DOHH2 (cell line): ENCODE measurements around the gene TRMT1.

Experiments used
- H3F3A ChIP-seq: fragments of 200-600 bp; sonication (generic), shearing (Covaris generic); 2 replicates; pipeline ENCODE4 v1.6.0; 2016; ENCODE audit warnings: antibody characterized with exemption, mild to moderate bottlenecking; ENCODE audit not compliant: control insufficient read depth, insufficient read depth
- H3K27ac ChIP-seq: fragments of 200-600 bp; sonication (generic); 2 replicates; pipeline ENCODE4 v1.5.1; 2014; ENCODE audit warnings: low read depth, mild to moderate bottlenecking, low read length, moderate library complexity
- H3K27me3 ChIP-seq: fragments of 200-600 bp; sonication (generic); 2 replicates; pipeline ENCODE4 v1.6.1; 2014; ENCODE audit warnings: mild to moderate bottlenecking, low read length, mixed read lengths; ENCODE audit not compliant: control insufficient read depth
- H3K36me3 ChIP-seq: fragments of 200-600 bp; sonication (generic); 2 replicates; pipeline ENCODE4 v1.6.1; 2014; ENCODE audit warnings: mild to moderate bottlenecking, low read length, moderate library complexity, mixed read lengths; ENCODE audit not compliant: control insufficient read depth
- H3K4me1 ChIP-seq: fragments of 200-600 bp; sonication (generic); 2 replicates; pipeline ENCODE4 v1.6.1; 2014; ENCODE audit warnings: mild to moderate bottlenecking, low read length, mixed read lengths; ENCODE audit not compliant: control insufficient read depth
- H3K4me2 ChIP-seq: fragments of 200-600 bp; sonication (generic); 2 replicates; pipeline ENCODE4 v1.6.0; 2014; ENCODE audit warnings: mild to moderate bottlenecking, low read length, moderate library complexity
- H3K4me3 ChIP-seq: fragments of 200-600 bp; sonication (generic); 2 replicates; pipeline ENCODE4 v1.5.1; 2014; ENCODE audit warnings: mild to moderate bottlenecking, low read length, mixed read lengths
- H3K79me2 ChIP-seq: fragments of 200-600 bp; sonication (generic); 2 replicates; pipeline ENCODE4 v1.6.1; 2014; ENCODE audit warnings: mild to moderate bottlenecking, low read length, mixed read lengths; ENCODE audit not compliant: control insufficient read depth
- H3K9me2 ChIP-seq: fragments of 200-600 bp; sonication (generic); replicated peaks from 2 replicates; pipeline ENCODE4 v1.6.1; 2014; ENCODE audit warnings: mild to moderate bottlenecking, low read length, mixed read lengths; ENCODE audit not compliant: control insufficient read depth
- H3K9me3 ChIP-seq: fragments of 200-600 bp; sonication (generic); 2 replicates; pipeline ENCODE4 v1.6.1; 2014; ENCODE audit warnings: antibody characterized with exemption, low read length, mixed read lengths; ENCODE audit not compliant: control insufficient read depth, insufficient read depth
- H4K20me1 ChIP-seq: fragments of 200-600 bp; sonication (generic); 2 replicates; pipeline ENCODE4 v1.6.0; 2014; ENCODE audit warnings: low read depth, mild to moderate bottlenecking, antibody characterized with exemption, low read length, moderate library complexity; ENCODE audit not compliant: control insufficient read depth, insufficient read depth
- CTCF ChIP-seq: fragments of 200-600 bp; sonication (generic); IDR thresholded peaks from one replicate; pipeline ENCODE4 v1.5.1; 2014; ENCODE audit warnings: antibody characterized with exemption, mild to moderate bottlenecking, low read depth, low read length; ENCODE audit not compliant: poor library complexity, severe bottlenecking
- EZH2phosphoT487 ChIP-seq: fragments of 200-600 bp; sonication (generic); IDR thresholded peaks from 2 replicates; pipeline ENCODE4 v1.6.1; 2017; ENCODE audit warnings: borderline replicate concordance, mild to moderate bottlenecking, antibody characterized with exemption, low read length, moderate library complexity, mixed read lengths

TRMT1 gene

GRCh38 chr19:13056052-13056660, 60.4 kb downstream of the TRMT1 start:
- no peaks in the 10 kb centered on the region for H4K20me1 ChIP-seq
- TF ChIP-seq CTCF (no peak), EZH2phosphoT487 (no peak)
- H3K79me2 ChIP-seq = no peaks in the 10 kb centered on the region
- H3K36me3 ChIP-seq = no peaks in the 10 kb centered on the region
- H3K4me3 ChIP-seq = no peak overlapping the region
- no peaks in the 10 kb centered on the region for H3K9me3 ChIP-seq
- peaks cover 12% of the 10 kb centered on the region for H3K4me1 ChIP-seq
- peaks cover 49% of the 10 kb centered on the region for H3K27me3 ChIP-seq
- no peak overlapping the region for H3K4me2 ChIP-seq
- no peaks in the 10 kb centered on the region for H3F3A ChIP-seq
- H3K9me2 ChIP-seq = no peaks in the 10 kb centered on the region
- no peak overlapping the region for H3K27ac ChIP-seq

DNA sequence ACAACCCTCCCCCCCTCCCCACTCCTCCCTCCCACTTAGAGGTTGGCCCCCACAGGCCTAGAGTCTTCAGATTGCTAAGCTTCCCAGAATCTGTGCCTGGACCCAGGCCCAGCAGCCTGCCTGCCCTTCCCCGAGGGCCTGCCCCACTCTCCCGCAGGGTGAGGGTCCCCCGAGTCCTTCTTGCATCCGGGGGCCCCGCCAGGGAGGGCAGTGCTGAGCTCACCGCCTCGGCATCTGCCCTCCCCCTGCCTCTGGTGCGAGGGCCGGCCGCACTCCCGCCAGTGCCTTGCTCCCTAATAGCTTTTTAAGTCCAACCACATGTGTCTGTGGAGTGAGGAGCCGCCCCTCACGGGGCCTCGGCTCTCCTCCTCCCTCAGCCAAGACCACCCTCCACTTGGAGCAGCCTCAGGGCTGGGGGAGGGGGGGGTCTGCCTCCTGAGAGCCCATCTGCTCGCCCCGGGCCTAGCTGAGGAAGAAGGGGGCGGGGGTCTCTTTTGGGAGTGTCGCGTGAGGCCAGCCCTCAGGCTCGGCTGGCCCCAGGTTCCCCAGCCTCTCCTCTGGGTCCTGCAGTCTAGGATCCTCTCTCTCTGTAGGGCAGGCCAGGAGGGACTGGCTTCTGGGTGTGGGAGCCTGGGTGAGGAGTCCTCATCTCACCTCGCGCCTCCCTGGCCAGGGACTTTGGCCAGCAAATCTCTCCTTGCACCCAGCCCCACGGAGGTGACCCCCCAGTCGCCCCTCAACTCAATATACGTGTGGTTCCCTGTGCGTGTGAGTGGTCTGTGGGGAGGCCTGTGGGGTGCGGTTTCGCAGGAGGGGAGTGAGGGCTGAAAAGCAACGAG, 61.1 kb downstream of the TRMT1 start:
- Histone ChIP-seq H3K9me2 (no peaks in the 10 kb centered on the region), H3K27ac (no peak overlapping the region), H3F3A (no peaks in the 10 kb centered on the region), H3K36me3 (no peaks in the 10 kb centered on the region), H3K4me1 (peaks cover 11% of the 10 kb centered on the region), H3K79me2 (no peaks in the 10 kb centered on the region), H3K27me3 (peaks cover 49% of the 10 kb centered on the region), H3K4me3 (no peak overlapping the region), H3K9me3 (no peaks in the 10 kb centered on the region), H4K20me1 (no peaks in the 10 kb centered on the region), H3K4me2 (no peak overlapping the region)
- no peak for TF ChIP-seq EZH2phosphoT487
- no peak for TF ChIP-seq CTCF
